Measurements from ENCODE around the gene MYO18A.
"Not testable (repeated sequence)": the region's sequence is repeated elsewhere in the genome, so short reads cannot be mapped to it uniquely, and the experiment has no call there.

Gene MYO18A

GRCh38 chr17:29172589-29172988, 7.6 kb downstream of the MYO18A start:
- Histone ChIP-seq H3K9ac (ENCODE audit: low read depth, low read length) (no peak overlapping the region), H3K9me3 (ENCODE audit: insufficient read depth, low read length, severe bottlenecking) (no peaks in the 10 kb centered on the region), H3K27me3 (ENCODE audit: insufficient read depth, low read length, poor library complexity) (no peaks in the 10 kb centered on the region), H3K36me3 (ENCODE audit: insufficient read depth, low read length) (no peaks in the 10 kb centered on the region), H3K4me2 (ENCODE audit: insufficient read depth, low read length) (no peak overlapping the region), H3K79me2 (ENCODE audit: insufficient read depth, low read length) (no peaks in the 10 kb centered on the region), H3K27ac (ENCODE audit: low read length) (no peak overlapping the region), H3K4me3 (ENCODE audit: low read depth in 1 of 2, low read length in 2 of 2) (no peak overlapping the region), H3K4me1 (ENCODE audit: insufficient read depth, low read length) (no peaks in the 10 kb centered on the region), H2AFZ (ENCODE audit: low read depth, low read length) (no peak overlapping the region), H4K20me1 (ENCODE audit: insufficient read depth, low read length) (no peaks in the 10 kb centered on the region)
- ATAC-seq (ENCODE audit: insufficient read depth, low read depth) (no peak), DNase-seq (no peak)
- no peak for TF ChIP-seq EZH2 (IDR thresholded peaks at IDR 0.05; ENCODE audit: borderline replicate concordance, low read depth, low read length, severe bottlenecking)
- TF ChIP-seq CTCF (IDR thresholded peaks at IDR 0.05; ENCODE audit: borderline replicate concordance, extremely low read depth, low read length, poor library complexity, severe bottlenecking): no peak

- no peak for DNase-seq
- no peak overlapping the region for H3K9ac ChIP-seq (ENCODE audit: low read depth, low read length)
- no peaks in the 10 kb centered on the region; the same call in 1 of the 2 replicates for H3K36me3 ChIP-seq (ENCODE audit: insufficient read depth, low read length)
- no peak for ATAC-seq (ENCODE audit: insufficient read depth, low read depth)
- H3K4me1 ChIP-seq (ENCODE audit: insufficient read depth, low read length): no peaks in the 10 kb centered on the region
- TF ChIP-seq CTCF (IDR thresholded peaks at IDR 0.05; ENCODE audit: borderline replicate concordance, extremely low read depth, low read length, poor library complexity, severe bottlenecking) (no peak), EZH2 (IDR thresholded peaks at IDR 0.05; ENCODE audit: borderline replicate concordance, low read depth, low read length, severe bottlenecking) (no peak)
- no peak overlapping the region for H3K4me2 ChIP-seq (ENCODE audit: insufficient read depth, low read length)
- no peak overlapping the region for H3K4me3 ChIP-seq (ENCODE audit: low read depth in 1 of 2, low read length in 2 of 2)
- no peak overlapping the region for H2AFZ ChIP-seq (ENCODE audit: low read depth, low read length)
- no peaks in the 10 kb centered on the region for H4K20me1 ChIP-seq (ENCODE audit: insufficient read depth, low read length)
- H3K9me3 ChIP-seq (ENCODE audit: insufficient read depth, low read length, severe bottlenecking): no peaks in the 10 kb centered on the region
- H3K79me2 ChIP-seq (ENCODE audit: insufficient read depth, low read length): no peaks in the 10 kb centered on the region
- H3K27me3 ChIP-seq (ENCODE audit: insufficient read depth, low read length, poor library complexity): no peaks in the 10 kb centered on the region
- no peak overlapping the region for H3K27ac ChIP-seq (ENCODE audit: low read length)
These were observed 9.5 kb downstream of the MYO18A start for GRCh38 chr17:29170682-29171081.

- Histone ChIP-seq H3K79me2 (ENCODE audit: insufficient read depth, low read length) (no peaks in the 10 kb centered on the region), H3K9me3 (ENCODE audit: insufficient read depth, low read length, severe bottlenecking) (no peaks in the 10 kb centered on the region), H2AFZ (ENCODE audit: low read depth, low read length) (no peak overlapping the region), H3K27ac (ENCODE audit: low read length) (no peak overlapping the region), H3K4me3 (ENCODE audit: low read depth in 1 of 2, low read length in 2 of 2) (no peak overlapping the region), H3K4me1 (ENCODE audit: insufficient read depth, low read length) (no peaks in the 10 kb centered on the region), H4K20me1 (ENCODE audit: insufficient read depth, low read length) (no peaks in the 10 kb centered on the region), H3K9ac (ENCODE audit: low read depth, low read length) (no peak overlapping the region), H3K4me2 (ENCODE audit: insufficient read depth, low read length) (no peak overlapping the region), H3K36me3 (ENCODE audit: insufficient read depth, low read length) (no peaks in the 10 kb centered on the region; the same call in 1 of the 2 replicates), H3K27me3 (ENCODE audit: insufficient read depth, low read length, poor library complexity) (no peaks in the 10 kb centered on the region)
- TF ChIP-seq EZH2 (IDR thresholded peaks at IDR 0.05; ENCODE audit: borderline replicate concordance, low read depth, low read length, severe bottlenecking): no peak
- TF ChIP-seq CTCF (IDR thresholded peaks at IDR 0.05; ENCODE audit: borderline replicate concordance, extremely low read depth, low read length, poor library complexity, severe bottlenecking): no peak
- ATAC-seq (ENCODE audit: insufficient read depth, low read depth) (no peak), DNase-seq (no peak)
These were observed 10.2 kb downstream of the MYO18A start for GRCh38 chr17:29169806-29170591.

- not testable (repeated sequence) for H3K4me2 ChIP-seq (ENCODE audit: insufficient read depth, low read length); H2AFZ ChIP-seq (ENCODE audit: low read depth, low read length); H3K27me3 ChIP-seq (ENCODE audit: insufficient read depth, low read length, poor library complexity); H3K9me3 ChIP-seq (ENCODE audit: insufficient read depth, low read length, severe bottlenecking); H3K27ac ChIP-seq (ENCODE audit: low read length); H4K20me1 ChIP-seq (ENCODE audit: insufficient read depth, low read length); DNase-seq; H3K79me2 ChIP-seq (ENCODE audit: insufficient read depth, low read length); H3K4me3 ChIP-seq (ENCODE audit: low read depth in 1 of 2, low read length in 2 of 2); H3K9ac ChIP-seq (ENCODE audit: low read depth, low read length); H3K4me1 ChIP-seq (ENCODE audit: insufficient read depth, low read length); H3K36me3 ChIP-seq (ENCODE audit: insufficient read depth, low read length); ATAC-seq (ENCODE audit: insufficient read depth, low read depth)
These were observed 11.5 kb downstream of the MYO18A start for GRCh38 chr17:29168759-29169126.

Data from DND-41 (cell line).